HEK293 (cell line): ENCODE data around the gene SELPLG.
A peak's percentile ranks its signal among the peaks of the same experiment; 100 is the strongest.

Experiments
- CTCF ChIA-PET: fragments of 350-600 bp; formaldehyde crosslinking; extraction: SDS; loops from one replicate; lab custom pipeline; 2021; ENCODE audit warnings: antibody characterized with exemption; lab: Yijun Ruan, JAX
- POLR2A ChIA-PET: fragments of 300-600 bp; formaldehyde crosslinking; extraction: SDS; loops from one replicate; lab custom pipeline; 2020; ENCODE audit warnings: antibody characterized with exemption, inconsistent platforms; lab: Yijun Ruan, JAX
- H3K27ac ChIP-seq: fragments of 200-500 bp; sonication (Bioruptor generic); 2 replicates; pipeline ENCODE4 v1.5.1; 2014; ENCODE audit warnings: low read depth, low read length, control low read depth, inconsistent platforms; ENCODE audit errors: extremely low read depth
- H3K36me3 ChIP-seq, 2 experiments: fragments of 200-500 bp in 1 of 2; sonication (Bioruptor generic) in 1 of 2; 1 replicate in 1 of 2; 2 replicates in 1 of 2; pipeline ENCODE4 v1.5.1; 2014 to 2017; ENCODE audit warnings: inconsistent platforms in 2 of 2, low read length in 2 of 2; ENCODE audit not compliant: control insufficient read depth in 2 of 2, insufficient read depth in 1 of 2
- H3K4me1 ChIP-seq: fragments of 200-500 bp; sonication (Bioruptor generic); 2 replicates; pipeline ENCODE4 v1.5.1; 2014; ENCODE audit warnings: mild to moderate bottlenecking, low read length, inconsistent platforms; ENCODE audit not compliant: control insufficient read depth, insufficient read depth
- H3K4me3 ChIP-seq: 2 replicates; pipeline ENCODE4 v1.5.1; 2011; ENCODE audit warnings: low read depth, mild to moderate bottlenecking, control low read depth, low read length, moderate library complexity
- H3K9me3 ChIP-seq: fragments of 200-500 bp; sonication (Bioruptor generic); 2 replicates; pipeline ENCODE4 v1.5.1; 2014; ENCODE audit warnings: low read depth, low read length, inconsistent platforms; ENCODE audit not compliant: control insufficient read depth, insufficient read depth
- BCL11B ChIP-seq: fragments of 450-650 bp; formaldehyde crosslinking; IDR thresholded peaks from 2 replicates; pipeline ENCODE4 v1.5.1; 2016; ENCODE audit warnings: low read depth, missing biosample characterization, missing genetic modification characterization
- GLI2 ChIP-seq: fragments of 450-650 bp; formaldehyde crosslinking; IDR thresholded peaks from 2 replicates; pipeline ENCODE4; 2017; ENCODE audit warnings: missing biosample characterization, missing genetic modification characterization, low read depth, borderline replicate concordance
- GLIS2 ChIP-seq: fragments of 450-650 bp; formaldehyde crosslinking; IDR thresholded peaks from 2 replicates; pipeline ENCODE4 v1.5.1; 2016; ENCODE audit warnings: missing biosample characterization, missing genetic modification characterization
- INSM2 ChIP-seq: fragments of 450-650 bp; formaldehyde crosslinking; IDR thresholded peaks from 2 replicates; pipeline ENCODE4 v1.5.1; 2016; ENCODE audit warnings: missing biosample characterization, missing genetic modification characterization
- KLF16 ChIP-seq: fragments of 450-650 bp; formaldehyde crosslinking; IDR thresholded peaks from 2 replicates; pipeline ENCODE4 v1.5.1; 2017; ENCODE audit warnings: missing biosample characterization, missing genetic modification characterization
- OVOL3 ChIP-seq: fragments of 450-650 bp; formaldehyde crosslinking; IDR thresholded peaks from 2 replicates; pipeline ENCODE4 v1.5.1; 2016; ENCODE audit warnings: missing biosample characterization, missing genetic modification characterization
- PRDM1 ChIP-seq: fragments of 450-650 bp; formaldehyde crosslinking; IDR thresholded peaks from 2 replicates; pipeline ENCODE4; 2016; ENCODE audit warnings: missing biosample characterization, missing genetic modification characterization
- RBAK ChIP-seq: fragments of 450-650 bp; formaldehyde crosslinking; IDR thresholded peaks from 2 replicates; pipeline ENCODE4 v1.5.1; 2016; ENCODE audit warnings: missing biosample characterization, missing genetic modification characterization
- SCRT1 ChIP-seq: fragments of 450-650 bp; formaldehyde crosslinking; IDR thresholded peaks from 2 replicates; pipeline ENCODE4 v1.5.1; 2016; ENCODE audit warnings: missing biosample characterization, missing genetic modification characterization, borderline replicate concordance
- SP7 ChIP-seq: fragments of 450-650 bp; formaldehyde crosslinking; IDR thresholded peaks from 2 replicates; pipeline ENCODE4 v1.5.1; 2016; ENCODE audit warnings: missing biosample characterization, missing genetic modification characterization
- ZFP3 ChIP-seq: fragments of 450-650 bp; formaldehyde crosslinking; IDR thresholded peaks from 2 replicates; pipeline ENCODE4 v1.5.1; 2016; ENCODE audit warnings: low read depth, missing biosample characterization, missing genetic modification characterization
- ZFP69B ChIP-seq: fragments of 450-650 bp; formaldehyde crosslinking; IDR thresholded peaks from 2 replicates; pipeline ENCODE4 v1.5.1; 2016; ENCODE audit warnings: missing biosample characterization, missing genetic modification characterization
- ZNF10 ChIP-seq: fragments of 450-650 bp; formaldehyde crosslinking; IDR thresholded peaks from 2 replicates; pipeline ENCODE4 v1.5.1; 2017; ENCODE audit warnings: missing biosample characterization, missing genetic modification characterization
- ZNF132 ChIP-seq: fragments of 450-650 bp; formaldehyde crosslinking; IDR thresholded peaks from 2 replicates; pipeline ENCODE4 v1.5.1; 2017; ENCODE audit warnings: missing biosample characterization, missing genetic modification characterization, borderline replicate concordance
- ZNF146 ChIP-seq: fragments of 450-650 bp; formaldehyde crosslinking; IDR thresholded peaks from 2 replicates; pipeline ENCODE4 v1.5.1; 2016; ENCODE audit warnings: missing biosample characterization, missing genetic modification characterization
- ZNF155 ChIP-seq: fragments of 450-650 bp; formaldehyde crosslinking; IDR thresholded peaks from 2 replicates; pipeline ENCODE4 v1.5.1; 2016; ENCODE audit warnings: missing biosample characterization, missing genetic modification characterization
- ZNF157 ChIP-seq: fragments of 450-650 bp; formaldehyde crosslinking; IDR thresholded peaks from 2 replicates; pipeline ENCODE4 v1.5.1; 2016; ENCODE audit warnings: missing biosample characterization, missing genetic modification characterization
- ZNF184 ChIP-seq: fragments of 450-650 bp; IDR thresholded peaks from 2 replicates; pipeline ENCODE4 v1.5.1; 2018; ENCODE audit warnings: missing biosample characterization, mild to moderate bottlenecking, missing genetic modification characterization
- ZNF24 ChIP-seq: fragments of 450-650 bp; formaldehyde crosslinking; IDR thresholded peaks from 2 replicates; pipeline ENCODE4 v1.5.1; 2016; ENCODE audit warnings: missing biosample characterization, missing genetic modification characterization
- ZNF335 ChIP-seq: fragments of 450-650 bp; formaldehyde crosslinking; conservative IDR thresholded peaks from 2 replicates; pipeline ENCODE4 v1.5.1; 2016; ENCODE audit warnings: missing biosample characterization, missing genetic modification characterization
- ZNF350 ChIP-seq: fragments of 450-650 bp; formaldehyde crosslinking; IDR thresholded peaks from 2 replicates; pipeline ENCODE4 v1.5.0; 2017; ENCODE audit warnings: missing biosample characterization, mild to moderate bottlenecking, missing genetic modification characterization
- ZNF473 ChIP-seq: fragments of 450-650 bp; formaldehyde crosslinking; IDR thresholded peaks from 2 replicates; pipeline ENCODE4 v1.5.1; 2017; ENCODE audit warnings: missing biosample characterization, missing genetic modification characterization
- ZNF529 ChIP-seq: fragments of 450-650 bp; formaldehyde crosslinking; IDR thresholded peaks from 2 replicates; pipeline ENCODE4 v1.5.1; 2017; ENCODE audit warnings: missing genetic modification characterization, missing biosample characterization; ENCODE audit not compliant: insufficient replicate concordance
- ZNF623 ChIP-seq: fragments of 450-650 bp; formaldehyde crosslinking; IDR thresholded peaks from 2 replicates; pipeline ENCODE4 v1.5.1; 2016; ENCODE audit warnings: missing biosample characterization, missing genetic modification characterization
- ZNF654 ChIP-seq: fragments of 450-650 bp; formaldehyde crosslinking; IDR thresholded peaks from 2 replicates; pipeline ENCODE4 v1.5.1; 2016; ENCODE audit warnings: low read depth, missing biosample characterization, missing genetic modification characterization
- ZNF670 ChIP-seq: fragments of 450-650 bp; formaldehyde crosslinking; IDR thresholded peaks from 2 replicates; pipeline ENCODE4 v1.5.1; 2016; ENCODE audit warnings: missing biosample characterization, missing genetic modification characterization, low read depth
- ZNF707 ChIP-seq: fragments of 450-650 bp; formaldehyde crosslinking; IDR thresholded peaks from 2 replicates; pipeline ENCODE4 v1.5.1; 2016; ENCODE audit warnings: missing biosample characterization, missing genetic modification characterization
- ZNF830 ChIP-seq: fragments of 450-650 bp; IDR thresholded peaks from 2 replicates; pipeline ENCODE4 v1.5.0; 2018; ENCODE audit warnings: missing biosample characterization, missing genetic modification characterization, low read depth, mild to moderate bottlenecking, moderate library complexity
- ZSCAN5A ChIP-seq: fragments of 450-650 bp; formaldehyde crosslinking; IDR thresholded peaks from 2 replicates; pipeline ENCODE4 v1.5.1; 2016; ENCODE audit warnings: missing biosample characterization, missing genetic modification characterization
- TF ChIP-seq, protein P1 (sequence below): fragments of 450-650 bp; formaldehyde crosslinking; IDR thresholded peaks from 2 replicates; pipeline ENCODE4 v1.5.1; 2016; ENCODE audit warnings: missing biosample characterization, missing genetic modification characterization

SELPLG gene

GRCh38 chr12:108668063-108668462 is 34.4 kb upstream of the SELPLG start:
- ChIA-PET CTCF (interaction anchor here (0.6 to 16.2 kb wide), 2 partner anchors 134 to 315 kb away, joined by 3 to 254 read pairs; no protein-coding TSS in a partner anchor), POLR2A (interaction anchor here (0.6 kb wide), 1 partner anchor 442 kb away, joined by 4 read pairs; no protein-coding TSS in a partner anchor)

GRCh38 chr12:108667349-108667748 is 33.7 kb upstream of the SELPLG start:
- ChIA-PET POLR2A (interaction anchor here (1.2 to 1.6 kb wide), 2 partner anchors 63 to 105 kb away, joined by 3 to 10 read pairs; partner anchors contain the start of gene ISCU), CTCF (interaction anchor here (1.2 to 16.2 kb wide), 5 partner anchors 16 to 445 kb away, joined by 3 to 254 read pairs (median 4); no protein-coding TSS in a partner anchor)
- no peaks in the 10 kb centered on the region for H3K4me1 ChIP-seq
- no peak overlapping the region for H3K4me3 ChIP-seq
- H3K27ac ChIP-seq, result no peak overlapping the region
- TF ChIP-seq, protein P1, sequence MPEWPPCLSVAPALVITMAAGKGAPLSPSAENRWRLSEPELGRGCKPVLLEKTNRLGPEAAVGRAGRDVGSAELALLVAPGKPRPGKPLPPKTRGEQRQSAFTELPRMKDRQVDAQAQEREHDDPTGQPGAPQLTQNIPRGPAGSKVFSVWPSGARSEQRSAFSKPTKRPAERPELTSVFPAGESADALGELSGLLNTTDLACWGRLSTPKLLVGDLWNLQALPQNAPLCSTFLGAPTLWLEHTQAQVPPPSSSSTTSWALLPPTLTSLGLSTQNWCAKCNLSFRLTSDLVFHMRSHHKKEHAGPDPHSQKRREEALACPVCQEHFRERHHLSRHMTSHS (tag by site-specific recombination), result no peak
- TF ChIP-seq ZNF350 (tag by site-specific recombination) (no peak), ZNF132 (tag by site-specific recombination) (no peak), ZNF529 (tag by site-specific recombination) (no peak), ZNF155 (no peak), RBAK (tag by site-specific recombination) (no peak), OVOL3 (tag by site-specific recombination) (no peak), ZNF10 (tag by site-specific recombination) (no peak), ZNF24 (tag by site-specific recombination) (no peak), ZFP69B (tag by site-specific recombination) (no peak), ZNF623 (tag by site-specific recombination) (no peak), ZNF335 (tag by site-specific recombination) (no peak), GLIS2 (tag by site-specific recombination) (no peak), ZNF670 (no peak), ZNF654 (tag by site-specific recombination) (no peak)
- H3K9me3 ChIP-seq, result no peaks in the 10 kb centered on the region
- no peaks in the 10 kb centered on the region; a peak in 1 of 3 replicates for H3K36me3 ChIP-seq

More at GRCh38 chr12:108668063-108668462, 34.4 kb upstream of the SELPLG start:
- Histone ChIP-seq H3K36me3 (peaks cover 0 to 3% of the 10 kb centered on the region in 2 experiments; a peak in 2 of 3 replicates), H3K9me3 (no peaks in the 10 kb centered on the region), H3K27ac (no peak overlapping the region), H3K4me3 (no peak overlapping the region), H3K4me1 (no peaks in the 10 kb centered on the region)
- TF ChIP-seq ZNF707 (tag by site-specific recombination), result no peak
- no peak for TF ChIP-seq BCL11B (tag by site-specific recombination)
- no peak for TF ChIP-seq PRDM1 (tag by site-specific recombination)
- no peak for TF ChIP-seq ZSCAN5A (tag by site-specific recombination)
- TF ChIP-seq GLI2 (tag by site-specific recombination), result no peak

- ChIA-PET POLR2A (interaction anchor here (0.8 to 1.6 kb wide), 3 partner anchors 25 to 104 kb away, joined by 3 to 10 read pairs (median 3); partner anchors contain the start of gene ISCU), CTCF (interaction anchor here (0.5 to 16.2 kb wide), 8 partner anchors 17 to 446 kb away, joined by 3 to 254 read pairs (median 4); no protein-coding TSS in a partner anchor)
- H3K27ac ChIP-seq, result no peak overlapping the region
- no peaks in the 10 kb centered on the region for H3K4me1 ChIP-seq
- H3K4me3 ChIP-seq, result no peak overlapping the region
- H3K9me3 ChIP-seq, result no peaks in the 10 kb centered on the region
- peaks cover 0 to 7% of the 10 kb centered on the region in 2 experiments; a peak in 2 of 3 replicates for H3K36me3 ChIP-seq
- TF ChIP-seq ZNF157 (no peak), SCRT1 (no peak), ZNF473 (no peak), KLF16 (tag by site-specific recombination) (no peak), ZNF24 (tag by site-specific recombination) (no peak), ZNF830 (tag by site-specific recombination) (no peak), ZNF146 (tag by site-specific recombination) (0 out of 2 replicates have a peak, but pooled peaks have one; percentile 6), BCL11B (tag by site-specific recombination) (no peak), ZFP3 (tag by site-specific recombination) (no peak), SP7 (tag by site-specific recombination) (0 out of 2 replicates have a peak, but pooled peaks have one; percentile 12), ZNF184 (no peak), INSM2 (tag by site-specific recombination) (no peak)
Measured at GRCh38 chr12:108666401-108666881, 32.7 kb upstream of the SELPLG start.
